ENCODE data around the gene IFITM5.
"Not testable (repeated sequence)": the region's sequence is repeated elsewhere in the genome, so short reads cannot be mapped to it uniquely, and the experiment has no call there.

The IFITM5 gene

DNA sequence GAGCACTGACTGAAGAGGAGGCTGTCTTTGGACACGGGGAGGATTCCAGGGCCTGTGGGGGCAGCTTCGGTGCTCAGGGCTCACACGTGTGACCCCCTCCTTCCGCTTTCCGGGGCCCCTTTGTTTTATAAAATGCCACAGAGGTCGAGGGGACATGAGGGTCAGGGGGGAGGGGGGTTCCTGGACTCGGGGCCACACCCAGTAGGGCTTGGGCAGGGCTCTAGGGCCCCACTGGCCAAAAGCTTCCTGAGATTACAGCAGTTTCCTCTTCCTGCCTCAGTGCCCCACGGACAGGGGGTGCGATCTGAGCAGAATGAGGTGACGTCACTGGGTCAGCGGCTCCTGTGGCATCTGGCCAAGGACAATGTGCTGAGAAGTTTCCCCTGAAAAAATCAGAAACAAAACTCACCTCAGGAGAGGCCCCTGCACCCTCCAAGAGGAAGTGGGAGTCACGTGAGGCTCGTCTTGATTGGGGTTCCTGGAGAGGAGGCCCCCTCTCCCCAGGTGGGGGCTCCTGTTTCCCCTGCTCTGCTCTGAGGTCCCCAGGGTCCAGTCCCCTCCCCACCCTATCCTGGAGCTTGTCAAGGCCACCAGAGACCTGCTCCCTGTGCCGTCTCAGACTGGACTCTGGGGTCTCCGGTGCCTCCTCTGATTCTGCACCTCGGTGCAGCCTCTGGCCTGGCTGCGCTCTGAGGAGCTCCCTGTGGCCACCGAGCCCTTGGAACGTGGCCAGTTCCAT is 27.7 kb upstream of the IFITM5 start:
- TF ChIP-seq, protein P1, sequence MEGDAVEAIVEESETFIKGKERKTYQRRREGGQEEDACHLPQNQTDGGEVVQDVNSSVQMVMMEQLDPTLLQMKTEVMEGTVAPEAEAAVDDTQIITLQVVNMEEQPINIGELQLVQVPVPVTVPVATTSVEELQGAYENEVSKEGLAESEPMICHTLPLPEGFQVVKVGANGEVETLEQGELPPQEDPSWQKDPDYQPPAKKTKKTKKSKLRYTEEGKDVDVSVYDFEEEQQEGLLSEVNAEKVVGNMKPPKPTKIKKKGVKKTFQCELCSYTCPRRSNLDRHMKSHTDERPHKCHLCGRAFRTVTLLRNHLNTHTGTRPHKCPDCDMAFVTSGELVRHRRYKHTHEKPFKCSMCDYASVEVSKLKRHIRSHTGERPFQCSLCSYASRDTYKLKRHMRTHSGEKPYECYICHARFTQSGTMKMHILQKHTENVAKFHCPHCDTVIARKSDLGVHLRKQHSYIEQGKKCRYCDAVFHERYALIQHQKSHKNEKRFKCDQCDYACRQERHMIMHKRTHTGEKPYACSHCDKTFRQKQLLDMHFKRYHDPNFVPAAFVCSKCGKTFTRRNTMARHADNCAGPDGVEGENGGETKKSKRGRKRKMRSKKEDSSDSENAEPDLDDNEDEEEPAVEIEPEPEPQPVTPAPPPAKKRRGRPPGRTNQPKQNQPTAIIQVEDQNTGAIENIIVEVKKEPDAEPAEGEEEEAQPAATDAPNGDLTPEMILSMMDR (IDR thresholded peaks at IDR 0.05; ENCODE audit: extremely low read depth, insufficient read depth, missing control alignments), result no peak
- in situ Hi-C loops (cut with MboI; ENCODE audit: low pct_unique_long_range_greater_than_20kb, low sequenced_read_pairs, unreplicated experiment), result no loop called here
- DNase-seq (ENCODE audit: low spot score), result peak; percentile 84

DNA sequence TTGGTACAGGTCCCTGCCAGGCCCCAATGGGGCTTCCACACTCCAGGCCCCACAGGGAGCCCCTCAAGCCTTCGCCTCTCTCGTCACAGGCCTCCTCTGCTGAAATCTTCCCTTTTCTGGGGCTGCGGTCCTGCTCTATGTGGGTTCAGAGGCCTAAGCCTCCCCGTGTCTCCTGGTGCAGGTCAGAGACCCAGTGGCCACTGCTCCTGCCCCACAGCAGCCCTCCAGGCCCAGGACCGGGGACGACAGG is 27.2 kb upstream of the IFITM5 start:
- in situ Hi-C loops (cut with MboI; ENCODE audit: low pct_unique_long_range_greater_than_20kb, low sequenced_read_pairs, unreplicated experiment), result no loop called here
- DNase-seq (ENCODE audit: low spot score), result peak; percentile 27
- TF ChIP-seq, protein P1 (IDR thresholded peaks at IDR 0.05; ENCODE audit: extremely low read depth, insufficient read depth, missing control alignments), result no peak

DNA sequence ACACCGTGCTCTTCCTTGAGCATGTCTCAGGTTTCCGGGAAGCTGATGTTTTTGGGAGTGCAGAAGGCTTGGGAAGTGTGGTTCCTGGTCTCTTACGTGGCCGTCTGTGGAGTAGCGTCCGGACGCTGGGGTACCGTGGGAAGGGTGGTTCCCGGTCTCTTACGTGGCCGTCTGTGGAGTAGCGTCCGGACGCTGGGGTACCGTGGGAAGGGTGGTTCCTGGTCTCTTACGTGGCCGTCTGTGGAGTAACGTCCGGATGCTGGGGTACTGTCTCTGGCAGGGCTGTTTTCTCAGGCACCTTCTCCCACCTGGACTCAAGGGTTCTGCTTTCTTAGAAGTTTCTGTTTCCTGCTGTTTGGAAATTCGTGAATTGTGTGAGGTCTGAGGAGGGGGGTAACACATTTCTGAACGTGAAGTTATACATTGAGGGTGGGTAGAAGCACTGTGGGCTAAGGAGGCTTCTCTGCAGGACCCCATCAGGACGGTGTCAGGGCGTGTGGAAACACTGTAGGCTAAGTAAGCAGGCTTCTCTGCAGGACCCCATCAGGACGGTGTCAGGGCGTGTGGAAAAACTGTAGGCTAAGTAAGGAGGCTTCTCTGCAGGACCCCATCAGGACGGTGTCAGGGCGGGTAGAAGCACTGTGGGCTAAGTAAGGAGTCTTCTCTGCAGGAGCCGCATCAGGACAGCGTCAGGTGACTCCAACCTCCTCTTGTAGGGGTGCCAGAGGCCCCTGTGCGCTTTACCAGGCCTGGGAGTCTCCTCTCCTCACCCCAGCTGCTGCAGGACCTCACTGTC is 26.7 kb upstream of the IFITM5 start:
- TF ChIP-seq, protein P1 (IDR thresholded peaks at IDR 0.05; ENCODE audit: extremely low read depth, insufficient read depth, missing control alignments), result no peak

DNA sequence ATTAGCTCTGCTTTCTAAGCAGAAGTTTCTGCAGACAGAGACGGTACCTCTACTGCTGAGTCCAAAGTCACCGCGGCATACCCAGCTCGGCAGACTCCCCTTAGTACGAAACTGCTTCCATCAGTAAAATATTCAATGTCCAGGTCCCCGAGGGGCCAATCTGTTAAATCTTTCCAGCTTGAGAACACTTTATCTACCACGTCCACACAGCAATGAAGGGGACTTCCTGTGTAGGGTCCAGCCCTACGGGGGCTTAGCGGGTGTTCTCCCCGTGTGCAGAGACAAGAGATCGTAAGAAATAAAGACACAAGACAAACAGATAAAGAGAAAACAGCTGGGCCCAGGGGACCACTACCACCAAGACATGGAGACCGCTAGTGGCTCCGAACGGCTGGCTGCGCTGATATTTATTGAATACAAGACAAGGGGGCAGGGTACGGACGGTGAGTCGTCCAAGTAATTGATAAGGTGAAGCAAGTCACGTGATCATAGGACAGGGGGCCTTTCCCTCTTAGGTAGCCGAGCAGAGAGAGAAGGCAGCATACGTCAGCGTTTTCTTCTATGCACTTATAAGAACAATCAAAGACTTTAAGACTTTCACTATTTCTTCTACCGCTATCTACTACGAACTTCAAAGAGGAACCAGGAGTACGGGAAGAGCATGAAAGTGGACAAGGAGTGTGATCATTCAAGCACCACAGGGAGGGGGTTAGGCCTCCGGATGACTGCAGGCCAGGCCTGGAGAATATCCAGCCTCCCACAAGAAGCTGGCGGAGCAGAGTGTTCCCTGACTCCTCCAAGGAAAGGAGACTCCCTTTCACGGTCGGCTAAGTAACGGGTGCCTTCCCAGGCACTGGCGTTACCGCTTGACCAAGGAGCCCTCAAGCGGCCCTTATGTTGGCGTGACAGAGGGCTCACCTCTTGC is 25.5 kb upstream of the IFITM5 start:
- in situ Hi-C loops (cut with MboI; ENCODE audit: low pct_unique_long_range_greater_than_20kb, low sequenced_read_pairs, unreplicated experiment); DNase-seq (ENCODE audit: low spot score): not testable (repeated sequence)

More for the DNA sequence above, 26.7 kb upstream of the IFITM5 start:
- DNase-seq (ENCODE audit: low spot score), result no peak
- in situ Hi-C loops (cut with MboI; ENCODE audit: low pct_unique_long_range_greater_than_20kb, low sequenced_read_pairs, unreplicated experiment), result no loop called here

DNA sequence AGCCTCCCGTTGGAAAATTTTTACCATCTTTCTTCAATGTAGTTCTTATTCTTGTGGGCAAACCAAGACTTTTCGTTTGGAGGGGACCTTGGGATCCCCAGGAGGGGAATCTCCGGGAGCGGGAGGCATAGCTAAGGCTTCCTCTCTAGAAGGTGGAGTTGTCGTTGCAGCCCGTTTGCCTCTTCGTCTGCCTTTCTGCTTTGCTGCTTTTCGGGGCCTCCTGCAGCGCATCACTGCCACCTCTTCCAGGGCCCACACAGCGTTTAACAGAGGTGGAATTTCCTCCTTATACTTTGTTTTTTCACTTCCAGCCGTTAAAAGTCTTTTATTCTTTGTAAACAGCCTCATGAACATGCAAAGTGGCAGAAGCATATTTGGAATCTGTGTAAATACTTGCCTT is 24.8 kb upstream of the IFITM5 start:
- DNase-seq (ENCODE audit: low spot score), result peak; percentile 8
- TF ChIP-seq, protein P1 (IDR thresholded peaks at IDR 0.05; ENCODE audit: extremely low read depth, insufficient read depth, missing control alignments), result no peak
- in situ Hi-C loops (cut with MboI; ENCODE audit: low pct_unique_long_range_greater_than_20kb, low sequenced_read_pairs, unreplicated experiment), result no loop called here

DNA sequence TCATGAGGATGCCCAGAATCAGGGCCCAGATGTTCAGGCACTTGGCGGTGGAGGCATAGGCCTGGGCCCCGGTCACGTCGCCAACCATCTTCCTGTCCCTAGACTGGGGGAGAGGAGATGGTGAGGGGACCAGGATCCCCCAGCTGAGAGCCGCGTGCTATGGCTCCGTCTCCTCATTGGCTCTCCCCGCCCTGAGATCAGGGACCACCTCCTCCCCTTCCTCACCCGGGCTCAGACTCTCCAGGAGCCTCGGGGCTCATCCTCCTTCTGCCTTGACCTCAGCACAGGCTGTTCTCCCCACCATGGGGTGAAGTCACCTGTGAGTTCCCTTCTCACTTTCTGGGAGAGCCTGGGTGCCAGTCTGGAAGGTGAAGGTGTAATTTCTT is 20.6 kb upstream of the IFITM5 start:
- in situ Hi-C loops (cut with MboI; ENCODE audit: low pct_unique_long_range_greater_than_20kb, low sequenced_read_pairs, unreplicated experiment); DNase-seq (ENCODE audit: low spot score): not testable (repeated sequence)

DNA sequence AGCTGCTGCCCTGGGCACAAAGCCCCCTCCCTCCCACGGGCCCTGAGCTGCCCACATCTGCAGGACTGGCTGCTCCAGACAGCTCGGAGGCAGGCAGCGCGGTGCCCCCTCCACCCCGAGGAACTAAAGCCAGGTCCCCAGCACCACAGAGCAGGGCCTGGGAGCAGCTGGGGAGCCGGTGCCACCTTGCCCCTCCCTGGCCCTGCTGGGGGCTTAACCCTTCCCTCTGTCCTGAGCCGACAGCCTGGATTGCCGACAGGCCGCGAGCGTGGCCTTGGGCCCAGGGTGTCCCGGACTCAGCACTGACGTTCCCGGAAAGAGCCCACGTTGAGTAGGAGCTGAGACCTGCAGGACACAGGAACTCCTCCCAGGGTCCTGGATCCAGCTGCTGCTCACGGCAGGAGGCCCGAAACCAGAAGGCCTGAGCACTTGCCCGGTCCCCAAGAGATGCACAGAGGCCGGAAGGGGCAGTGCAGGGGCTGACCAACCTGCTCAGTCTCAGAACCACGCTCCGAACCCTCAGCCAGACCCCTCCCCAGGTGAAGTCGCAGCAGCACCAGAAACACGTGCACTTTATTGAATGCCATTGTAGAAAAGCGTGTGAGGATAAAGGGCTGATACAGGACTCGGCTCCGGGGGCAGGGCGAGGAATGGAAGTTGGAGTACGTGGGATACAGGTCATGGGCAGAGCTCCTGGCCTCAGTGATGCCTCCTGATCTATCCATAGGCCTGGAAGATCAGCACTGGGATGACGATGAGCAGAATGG is 20.0 kb upstream of the IFITM5 start:
- DNase-seq (ENCODE audit: low spot score); in situ Hi-C loops (cut with MboI; ENCODE audit: low pct_unique_long_range_greater_than_20kb, low sequenced_read_pairs, unreplicated experiment): not testable (repeated sequence)

DNA sequence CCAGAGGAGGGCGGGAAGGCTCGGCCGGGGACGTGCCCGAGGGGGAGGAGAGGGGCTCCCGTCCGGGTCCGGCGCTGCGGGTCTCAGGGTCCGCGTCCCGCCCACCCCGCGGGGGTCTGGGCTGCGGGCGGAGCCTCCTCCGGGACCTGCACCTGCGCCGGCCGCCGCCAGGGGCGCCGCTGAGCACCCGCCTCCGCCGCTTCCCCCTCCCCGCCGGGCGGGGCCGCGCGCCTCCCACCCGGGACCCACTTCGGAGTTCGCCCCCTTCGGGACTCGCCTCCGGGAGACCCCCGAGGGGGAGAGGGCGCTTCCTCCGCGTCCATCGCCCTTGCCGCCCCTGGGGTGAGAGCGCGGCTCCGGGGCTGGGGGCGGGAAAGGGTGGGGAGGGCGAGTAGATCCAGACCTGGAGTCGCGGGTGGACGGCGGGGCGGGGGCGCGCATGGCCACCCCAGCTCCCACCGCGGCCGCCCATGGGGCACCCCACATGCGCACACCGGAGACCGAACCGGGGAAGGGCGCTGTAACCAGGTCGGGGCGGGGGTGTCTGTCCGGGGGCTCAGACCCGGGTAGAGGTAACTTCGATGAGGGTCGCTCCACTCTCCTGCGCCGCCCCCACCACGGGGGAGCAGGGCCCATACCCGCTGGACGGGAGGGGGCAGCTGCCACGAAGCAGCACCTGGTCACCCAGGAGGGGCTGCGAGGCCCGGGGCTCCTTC is 19.2 kb upstream of the IFITM5 start:
- DNase-seq (ENCODE audit: low spot score); in situ Hi-C loops (cut with MboI; ENCODE audit: low pct_unique_long_range_greater_than_20kb, low sequenced_read_pairs, unreplicated experiment): not testable (repeated sequence)

DNA sequence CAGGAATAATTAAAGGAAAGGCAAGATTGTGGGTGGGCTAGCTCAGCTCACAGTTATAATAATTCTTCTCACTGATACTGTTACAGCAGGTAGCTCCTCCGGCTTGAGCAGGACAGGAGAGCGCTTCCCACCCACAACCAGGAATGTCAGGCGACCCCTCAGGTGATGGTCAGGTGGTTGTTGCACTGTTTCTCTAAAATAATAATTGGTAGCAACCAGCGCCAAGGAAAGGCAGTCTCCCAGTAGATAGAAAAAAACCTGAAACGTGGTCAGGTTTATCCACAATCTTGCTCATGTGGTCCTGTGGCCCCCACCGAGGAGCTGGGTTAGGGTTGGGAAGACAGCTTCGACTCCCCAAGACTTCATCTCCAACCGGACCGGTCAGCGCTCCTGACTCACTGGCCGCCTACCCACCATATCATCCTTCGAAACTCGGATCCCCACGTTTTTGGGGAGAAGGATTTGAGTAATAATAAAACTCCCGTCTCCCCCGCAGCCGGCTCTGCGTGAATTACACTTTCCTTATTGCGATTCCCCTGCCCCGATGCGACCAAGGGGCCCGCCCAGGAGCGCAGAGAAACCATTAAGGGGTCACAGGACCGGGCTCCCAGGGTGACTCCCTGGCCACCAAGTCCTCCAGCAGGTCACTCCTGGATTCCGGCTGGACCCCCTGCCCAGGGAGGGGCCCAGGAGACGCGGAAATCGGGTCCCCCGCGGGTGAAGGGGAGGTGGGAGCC is 18.5 kb upstream of the IFITM5 start:
- in situ Hi-C loops (cut with MboI; ENCODE audit: low pct_unique_long_range_greater_than_20kb, low sequenced_read_pairs, unreplicated experiment); DNase-seq (ENCODE audit: low spot score): not testable (repeated sequence)

Data from GM13977 (cell line).